Effector memory CD4-positive, alpha-beta T cell (primary cell): ENCODE results near the gene NPPB.
"Not testable (repeated sequence)": the region's sequence is repeated elsewhere in the genome, so short reads cannot be mapped to it uniquely, and the experiment has no call there.

Source experiments
- DNase-seq, 3 donors: peaks; one replicate each; pipeline ENCODE4 v3.0.0-alpha.2; 2020
- H3K27ac ChIP-seq: 2 replicates; pipeline ENCODE4 v1.7.0; 2013; ENCODE audit warnings: mild to moderate bottlenecking, low read length, moderate library complexity; ENCODE audit not compliant: insufficient read depth, poor library complexity, severe bottlenecking
- H3K27me3 ChIP-seq: replicated peaks from 2 replicates; pipeline ENCODE4 v1.7.0; 2013; ENCODE audit warnings: mild to moderate bottlenecking, low read length; ENCODE audit not compliant: insufficient read depth, control insufficient read depth, poor library complexity, severe bottlenecking
- H3K36me3 ChIP-seq: 2 replicates; pipeline ENCODE4 v1.7.0; 2013; ENCODE audit warnings: mild to moderate bottlenecking, low read length, moderate library complexity; ENCODE audit not compliant: control insufficient read depth, insufficient read depth
- H3K4me1 ChIP-seq: 2 replicates; pipeline ENCODE4 v1.7.0; 2013; ENCODE audit warnings: low read length, mild to moderate bottlenecking; ENCODE audit not compliant: control insufficient read depth, insufficient read depth, poor library complexity, severe bottlenecking
- H3K4me3 ChIP-seq: 2 replicates; pipeline ENCODE4 v1.7.0; 2013; ENCODE audit warnings: low read length, low read depth, mild to moderate bottlenecking; ENCODE audit not compliant: insufficient read depth, poor library complexity, severe bottlenecking
- H3K9me3 ChIP-seq: 2 replicates; pipeline ENCODE4 v1.7.0; 2013; ENCODE audit warnings: mild to moderate bottlenecking, low read length, moderate library complexity; ENCODE audit not compliant: control insufficient read depth

Gene NPPB

GRCh38 chr1:11898086-11898785 lies 39.5 kb upstream of the NPPB start:
- no peak for DNase-seq
- no peaks in the 10 kb centered on the region for H3K4me1 ChIP-seq
- H3K27me3 ChIP-seq: peaks cover 25% of the 10 kb centered on the region
- H3K27ac ChIP-seq: no peak overlapping the region
- H3K9me3 ChIP-seq: no peaks in the 10 kb centered on the region
- no peak overlapping the region for H3K4me3 ChIP-seq
- no peaks in the 10 kb centered on the region for H3K36me3 ChIP-seq

GRCh38 chr1:11894501-11894900 lies 35.8 kb upstream of the NPPB start:
- not testable (repeated sequence) for H3K36me3 ChIP-seq, H3K4me1 ChIP-seq, H3K4me3 ChIP-seq, DNase-seq, H3K27ac ChIP-seq, H3K9me3 ChIP-seq
- H3K27me3 ChIP-seq: peaks cover 22% of the 10 kb centered on the region

GRCh38 chr1:11893907-11894251 lies 35.1 kb upstream of the NPPB start:
- Histone ChIP-seq H3K27me3 (peaks cover 16% of the 10 kb centered on the region), H3K4me1 (no peaks in the 10 kb centered on the region), H3K4me3 (no peak overlapping the region), H3K36me3 (no peaks in the 10 kb centered on the region), H3K9me3 (no peaks in the 10 kb centered on the region), H3K27ac (no peak overlapping the region)
- DNase-seq: peak; percentile 37 to 61 (median 43)

- H3K4me3 ChIP-seq: no peak overlapping the region
- H3K36me3 ChIP-seq: no peaks in the 10 kb centered on the region
- H3K27me3 ChIP-seq: peaks cover 3% of the 10 kb centered on the region
- no peak overlapping the region for H3K27ac ChIP-seq
- no peak for DNase-seq
- H3K4me1 ChIP-seq: no peaks in the 10 kb centered on the region
- H3K9me3 ChIP-seq: no peaks in the 10 kb centered on the region
These were observed 32.9 kb upstream of the NPPB start for GRCh38 chr1:11891433-11892186.

GRCh38 chr1:11888877-11889208 lies 30.1 kb upstream of the NPPB start:
- H3K4me3 ChIP-seq: no peak overlapping the region
- no peak overlapping the region for H3K27ac ChIP-seq
- no peaks in the 10 kb centered on the region for H3K4me1 ChIP-seq
- H3K27me3 ChIP-seq: no peaks in the 10 kb centered on the region
- no peaks in the 10 kb centered on the region for H3K36me3 ChIP-seq
- H3K9me3 ChIP-seq: no peaks in the 10 kb centered on the region
- no peak for DNase-seq

DNA sequence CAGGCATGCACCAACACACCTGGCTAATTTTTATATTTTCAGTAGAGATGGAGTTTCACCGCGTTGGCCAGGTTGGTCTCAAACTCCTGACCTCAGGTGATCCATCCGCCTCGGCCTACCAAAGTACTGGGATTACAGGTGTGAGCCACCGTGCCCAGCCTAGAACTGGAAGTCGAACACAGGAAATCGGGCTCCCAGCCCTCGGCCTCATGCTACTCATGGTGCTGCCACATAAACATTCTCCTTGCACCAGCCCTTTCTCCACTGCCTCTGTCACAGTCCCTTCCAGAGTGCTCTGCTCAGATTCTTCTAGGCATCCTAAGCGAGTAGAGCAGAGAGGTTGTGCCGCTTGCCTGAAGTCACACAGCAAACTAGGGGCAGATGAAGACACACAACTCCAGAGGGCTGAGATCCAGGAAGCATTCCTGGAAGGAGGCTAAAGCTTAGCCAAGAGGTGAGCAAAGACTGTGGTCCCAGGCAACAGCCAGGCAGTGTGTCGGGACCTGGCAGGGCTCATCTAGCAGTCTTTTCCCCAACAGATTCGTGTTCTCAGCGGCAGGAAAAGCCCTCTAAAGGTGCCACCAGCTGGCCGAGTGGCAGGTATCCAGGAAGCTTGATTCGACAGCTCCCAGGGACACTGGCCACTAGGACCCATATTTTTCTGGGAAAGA lies 29.6 kb upstream of the NPPB start:
- H3K27me3 ChIP-seq: no peaks in the 10 kb centered on the region
- no peaks in the 10 kb centered on the region for H3K36me3 ChIP-seq
- H3K4me1 ChIP-seq: no peaks in the 10 kb centered on the region
- no peak overlapping the region for H3K27ac ChIP-seq
- no peak overlapping the region for H3K4me3 ChIP-seq
- DNase-seq: no peak
- H3K9me3 ChIP-seq: no peaks in the 10 kb centered on the region

- Histone ChIP-seq H3K4me3 (no peak overlapping the region), H3K4me1 (no peaks in the 10 kb centered on the region)
These were observed 28.9 kb upstream of the NPPB start for GRCh38 chr1:11887666-11888007.

GRCh38 chr1:11886986-11887665 lies 28.4 kb upstream of the NPPB start:
- no peak overlapping the region for H3K4me3 ChIP-seq
- no peaks in the 10 kb centered on the region for H3K4me1 ChIP-seq
- no peaks in the 10 kb centered on the region for H3K27me3 ChIP-seq
- no peak overlapping the region for H3K27ac ChIP-seq
- no peaks in the 10 kb centered on the region for H3K36me3 ChIP-seq
- DNase-seq: no peak
- H3K9me3 ChIP-seq: no peaks in the 10 kb centered on the region

More at GRCh38 chr1:11887666-11888007, 28.9 kb upstream of the NPPB start:
- Histone ChIP-seq H3K36me3 (no peaks in the 10 kb centered on the region), H3K27me3 (no peaks in the 10 kb centered on the region), H3K9me3 (no peaks in the 10 kb centered on the region), H3K27ac (no peak overlapping the region)
- no peak for DNase-seq

GRCh38 chr1:11885916-11886315 lies 27.2 kb upstream of the NPPB start:
- no peak for DNase-seq
- H3K4me3 ChIP-seq: no peak overlapping the region

More at GRCh38 chr1:11885916-11886315, 27.2 kb upstream of the NPPB start:
- H3K36me3 ChIP-seq: no peaks in the 10 kb centered on the region
- H3K9me3 ChIP-seq: no peaks in the 10 kb centered on the region
- H3K4me1 ChIP-seq: no peaks in the 10 kb centered on the region
- H3K27me3 ChIP-seq: no peaks in the 10 kb centered on the region
- no peak overlapping the region for H3K27ac ChIP-seq
